Fibroblast of lung (primary cell): ENCODE results near the gene LDAH. TPM values are rescaled to one million over a fixed set of nuclear protein-coding genes. Genes with fewer than 3 reads are reported as not detected.
"Not testable (repeated sequence)": the region's sequence is repeated elsewhere in the genome, so short reads cannot be mapped to it uniquely, and the experiment has no call there.

Experiments used
- DNase-seq, 2 donors: peaks; one replicate each; pipeline versions ENCODE4 v3.0.0 to v3.0.0-alpha.2; 2010; ENCODE audit warnings: low read depth in 2 of 2
- H2AFZ ChIP-seq: 2 replicates; pipeline ENCODE4 v1.5.1; 2012; ENCODE audit warnings: low read length, control low read depth, inconsistent platforms
- H3K27ac ChIP-seq: 2 replicates; pipeline ENCODE4 v1.5.1; 2011; ENCODE audit warnings: low read length, control low read depth; ENCODE audit not compliant: insufficient read depth
- H3K27me3 ChIP-seq: 2 replicates; pipeline ENCODE4 v1.5.1; 2011; ENCODE audit warnings: mild to moderate bottlenecking, low read length; ENCODE audit not compliant: control insufficient read depth, insufficient read depth
- H3K36me3 ChIP-seq: 2 replicates; pipeline ENCODE4 v1.5.1; 2011; ENCODE audit warnings: low read length; ENCODE audit not compliant: control insufficient read depth, insufficient read depth
- H3K4me1 ChIP-seq: 2 replicates; pipeline ENCODE4 v1.5.1; 2011; ENCODE audit warnings: low read length; ENCODE audit not compliant: control insufficient read depth, insufficient read depth; ENCODE audit errors: extremely low read depth
- H3K4me2 ChIP-seq: 2 replicates; pipeline ENCODE4 v1.5.1; 2011; ENCODE audit warnings: low read length, control low read depth; ENCODE audit not compliant: insufficient read depth; ENCODE audit errors: extremely low read depth
- H3K4me3 ChIP-seq, 4 experiments: fragments of 200-600 bp in 1 of 4; sonication (generic) in 1 of 4; replicated peaks in 1 of 4; 2 replicates each; pipeline ENCODE4 v1.5.1; 2011 to 2016; ENCODE audit warnings: low read length in 4 of 4, low read depth in 3 of 4, mild to moderate bottlenecking in 3 of 4, control low read depth in 2 of 4, inconsistent platforms in 1 of 4, mixed read lengths in 1 of 4; ENCODE audit not compliant: insufficient read depth in 1 of 4; ENCODE audit errors: control extremely low read depth in 1 of 4
- H3K79me2 ChIP-seq: 2 replicates; pipeline ENCODE4 v1.5.1; 2012; ENCODE audit warnings: mild to moderate bottlenecking, low read length, inconsistent platforms; ENCODE audit not compliant: control insufficient read depth, insufficient read depth
- H3K9ac ChIP-seq: 2 replicates; pipeline ENCODE4 v1.5.1; 2011; ENCODE audit warnings: mild to moderate bottlenecking, low read length, control low read depth; ENCODE audit not compliant: insufficient read depth
- H3K9me3 ChIP-seq: 2 replicates; pipeline ENCODE4 v1.5.1; 2012; ENCODE audit warnings: low read depth, low read length; ENCODE audit not compliant: control insufficient read depth, insufficient read depth
- H4K20me1 ChIP-seq: 2 replicates; pipeline ENCODE4 v1.5.1; 2011; ENCODE audit warnings: low read length; ENCODE audit not compliant: control insufficient read depth, insufficient read depth; ENCODE audit errors: extremely low read depth
- EZH2 ChIP-seq: IDR thresholded peaks from 2 replicates; pipeline ENCODE4 v1.5.1; 2012; ENCODE audit warnings: low read length, control low read depth, mild to moderate bottlenecking; ENCODE audit errors: missing control alignments
- polyA plus RNA-seq, 2 donors: library from polyadenylated mRNA; depleted of rRNA in 1 of 2; stranded (reverse) in 1 of 2; unstranded in 1 of 2; fragments of >200 nt; gene quantifications; 2 replicates each; pipeline ENCODE4 v1.2.1, GENCODE V29; 2011 to 2012; ENCODE audit warnings: missing spikeins in 1 of 2
- total RNA-seq: library from RNA; depleted of rRNA; stranded (reverse); fragments of >200 nt; gene quantifications from 2 replicates; pipeline ENCODE4 v1.2.1, GENCODE V29; 2014
- TF ChIP-seq, protein P1 (sequence below), 2 donors: IDR thresholded peaks in 1 of 2; conservative IDR thresholded peaks in 1 of 2; 1 replicate in 1 of 2; 2 replicates in 1 of 2; pipeline ENCODE4 v1.5.1; 2011 to 2012; ENCODE audit warnings: low read length in 2 of 2, control low read depth in 1 of 2, inconsistent platforms in 1 of 2, low read depth in 1 of 2, mild to moderate bottlenecking in 1 of 2

The LDAH gene
- total and polyA plus RNA-seq, 2 donors (not counting 1 experiment from before 2014, with no cell fraction given), result 20.5 to 22.8 TPM

DNA sequence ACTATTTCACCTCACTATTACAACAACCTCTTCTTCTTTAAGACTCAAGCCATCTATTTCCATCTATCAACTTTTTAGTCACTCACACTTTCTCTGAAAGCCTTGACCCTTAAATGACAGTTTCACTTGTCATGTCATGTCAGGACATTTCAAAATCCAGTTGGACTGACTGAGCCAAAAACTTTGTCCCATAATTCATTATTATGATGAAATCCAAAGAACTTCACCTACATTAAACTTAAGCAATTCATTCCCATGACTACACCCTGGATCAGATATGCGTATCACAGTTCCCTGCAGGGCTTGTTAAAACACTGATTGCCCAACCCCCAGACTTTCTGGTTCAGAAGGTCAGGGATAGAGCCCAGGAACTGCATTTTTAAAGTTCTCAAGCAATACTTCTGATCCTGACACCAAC lies 26.5 kb downstream of the LDAH start:
- peak; percentile 1 to 25 for DNase-seq
- TF ChIP-seq, protein P1, sequence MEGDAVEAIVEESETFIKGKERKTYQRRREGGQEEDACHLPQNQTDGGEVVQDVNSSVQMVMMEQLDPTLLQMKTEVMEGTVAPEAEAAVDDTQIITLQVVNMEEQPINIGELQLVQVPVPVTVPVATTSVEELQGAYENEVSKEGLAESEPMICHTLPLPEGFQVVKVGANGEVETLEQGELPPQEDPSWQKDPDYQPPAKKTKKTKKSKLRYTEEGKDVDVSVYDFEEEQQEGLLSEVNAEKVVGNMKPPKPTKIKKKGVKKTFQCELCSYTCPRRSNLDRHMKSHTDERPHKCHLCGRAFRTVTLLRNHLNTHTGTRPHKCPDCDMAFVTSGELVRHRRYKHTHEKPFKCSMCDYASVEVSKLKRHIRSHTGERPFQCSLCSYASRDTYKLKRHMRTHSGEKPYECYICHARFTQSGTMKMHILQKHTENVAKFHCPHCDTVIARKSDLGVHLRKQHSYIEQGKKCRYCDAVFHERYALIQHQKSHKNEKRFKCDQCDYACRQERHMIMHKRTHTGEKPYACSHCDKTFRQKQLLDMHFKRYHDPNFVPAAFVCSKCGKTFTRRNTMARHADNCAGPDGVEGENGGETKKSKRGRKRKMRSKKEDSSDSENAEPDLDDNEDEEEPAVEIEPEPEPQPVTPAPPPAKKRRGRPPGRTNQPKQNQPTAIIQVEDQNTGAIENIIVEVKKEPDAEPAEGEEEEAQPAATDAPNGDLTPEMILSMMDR (conservative IDR thresholded peaks at IDR 0.05 in 1 of 2, IDR thresholded peaks at IDR 0.05 in 1 of 2; ENCODE audit: low read depth in 1 of 2, low read length in 2 of 2), result no peak
- TF ChIP-seq EZH2, result no peak
- H3K4me2 ChIP-seq, result no peak overlapping the region

DNA sequence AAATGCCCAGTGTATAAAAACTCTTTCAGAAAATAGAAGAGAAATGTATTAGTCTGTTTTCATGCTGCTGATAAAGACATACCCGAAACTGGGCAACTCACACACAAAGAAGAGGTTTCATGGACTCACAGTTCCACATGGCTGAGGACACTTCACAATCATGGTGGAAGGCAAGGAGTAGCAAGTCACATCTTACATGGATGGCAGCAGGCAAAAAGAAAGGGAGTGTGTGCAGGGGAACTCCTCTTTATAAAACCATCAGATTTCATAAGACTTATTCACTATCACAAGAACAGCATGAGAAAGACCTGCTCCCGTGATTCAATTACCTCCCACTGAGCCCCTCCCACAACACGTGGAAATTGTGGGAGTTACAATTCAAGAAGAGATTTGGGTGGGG lies 29.0 kb downstream of the LDAH start:
- H4K20me1 ChIP-seq, H3K36me3 ChIP-seq, H3K27me3 ChIP-seq, H3K79me2 ChIP-seq, H3K4me3 ChIP-seq, DNase-seq, H3K4me1 ChIP-seq, H2AFZ ChIP-seq, H3K9me3 ChIP-seq, H3K4me2 ChIP-seq, H3K9ac ChIP-seq, H3K27ac ChIP-seq: not testable (repeated sequence)

More for the DNA sequence above, 26.5 kb downstream of the LDAH start:
- no peaks in the 10 kb centered on the region for H3K79me2 ChIP-seq
- H4K20me1 ChIP-seq, result no peaks in the 10 kb centered on the region
- H3K4me1 ChIP-seq, result no peaks in the 10 kb centered on the region
- no peaks in the 10 kb centered on the region for H3K27me3 ChIP-seq
- no peaks in the 10 kb centered on the region for H3K9me3 ChIP-seq
- no peak overlapping the region for H2AFZ ChIP-seq
- no peak overlapping the region for H3K9ac ChIP-seq
- no peaks in the 10 kb centered on the region for H3K36me3 ChIP-seq
- no peak overlapping the region for H3K27ac ChIP-seq
- H3K4me3 ChIP-seq, result no peak overlapping the region

DNA sequence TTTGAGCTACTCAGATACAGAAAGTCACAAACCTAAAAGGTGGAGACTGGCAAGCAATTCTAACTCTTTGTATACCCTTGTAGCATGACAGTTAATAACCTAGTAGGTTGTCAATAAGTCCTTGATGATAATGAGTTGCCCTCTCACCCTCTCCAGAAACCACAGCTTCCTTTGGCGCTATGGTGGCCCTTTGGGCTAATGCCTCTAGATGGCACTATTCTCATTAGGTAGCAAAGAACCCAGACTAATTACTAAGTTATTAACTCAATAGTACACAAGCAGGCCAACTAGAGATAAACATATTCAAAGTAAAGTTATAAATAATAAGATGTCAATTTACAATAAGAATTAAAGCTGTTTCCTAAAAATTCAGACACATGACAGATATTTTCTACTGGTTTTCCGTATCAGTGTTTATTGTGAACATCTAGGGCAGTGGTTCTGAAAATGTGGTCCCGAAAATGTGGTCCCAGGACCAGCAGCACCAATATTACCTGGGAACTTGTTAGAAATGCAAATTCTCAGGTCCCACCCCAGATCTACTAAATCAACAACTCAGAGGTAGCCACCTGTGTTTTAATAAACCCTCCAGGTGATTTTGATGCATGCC lies 41.1 kb downstream of the LDAH start:
- TF ChIP-seq, protein P1 (conservative IDR thresholded peaks at IDR 0.05 in 1 of 2, IDR thresholded peaks at IDR 0.05 in 1 of 2; ENCODE audit: low read depth in 1 of 2, low read length in 2 of 2), result peak; percentile 53 to 67
- TF ChIP-seq EZH2, result no peak
- no peak overlapping the region for H3K27ac ChIP-seq
- no peaks in the 10 kb centered on the region for H4K20me1 ChIP-seq
- H3K4me2 ChIP-seq, result no peak overlapping the region
- H3K9me3 ChIP-seq, result no peaks in the 10 kb centered on the region
- no peaks in the 10 kb centered on the region for H3K79me2 ChIP-seq
- no peaks in the 10 kb centered on the region for H3K27me3 ChIP-seq
- no peak overlapping the region for H3K4me3 ChIP-seq
- H3K4me1 ChIP-seq, result no peaks in the 10 kb centered on the region
- peak; percentile 3 to 28 for DNase-seq
- no peaks in the 10 kb centered on the region for H3K36me3 ChIP-seq
- H3K9ac ChIP-seq, result no peak overlapping the region
- no peak overlapping the region for H2AFZ ChIP-seq
